Cardiac fibroblast (primary cell): ENCODE measurements around the gene PLEKHA5.
A peak's percentile ranks its signal among the peaks of the same experiment; 100 is the strongest.

ENCODE experiments used
- DNase-seq, 2 donors: peaks; one replicate each; pipeline versions ENCODE4 v3.0.0 to v3.0.0-alpha.2; 2010; ENCODE audit warnings: low read depth in 2 of 2
- H3K4me3 ChIP-seq, 2 donors: replicated peaks in 1 of 2; 1 replicate in 1 of 2; 2 replicates in 1 of 2; pipeline ENCODE4 v1.5.1; 2011; ENCODE audit warnings: low read depth in 2 of 2, low read length in 2 of 2, mild to moderate bottlenecking in 2 of 2, moderate library complexity in 1 of 2
- CTCF ChIP-seq: IDR thresholded peaks from one replicate; pipeline ENCODE4 v1.5.1; 2011; ENCODE audit warnings: low read depth, mild to moderate bottlenecking, low read length, inconsistent platforms

Gene PLEKHA5

GRCh38 chr12:19185262-19185929 lies 55.9 kb downstream of the PLEKHA5 start:
- H3K4me3 ChIP-seq, result no peak overlapping the region
- no peak for TF ChIP-seq CTCF
- no peak for DNase-seq

- no peak overlapping the region for H3K4me3 ChIP-seq
- peak; percentile 48 for TF ChIP-seq CTCF
- DNase-seq, result peak; percentile 75 to 82
Measured at GRCh38 chr12:19186722-19187661, 57.5 kb downstream of the PLEKHA5 start.

- TF ChIP-seq CTCF, result no peak
- no peak for DNase-seq
- H3K4me3 ChIP-seq, result no peak overlapping the region
Measured at GRCh38 chr12:19189522-19189921, 60.0 kb downstream of the PLEKHA5 start.

- DNase-seq, result peak; percentile 75 to 79
- H3K4me3 ChIP-seq, result no peak overlapping the region
- no peak for TF ChIP-seq CTCF
Measured at GRCh38 chr12:19190292-19191031, 60.9 kb downstream of the PLEKHA5 start.

- DNase-seq, result no peak
- H3K4me3 ChIP-seq, result no peak overlapping the region
- TF ChIP-seq CTCF, result no peak
Measured at GRCh38 chr12:19191089-19191488, 61.6 kb downstream of the PLEKHA5 start.

GRCh38 chr12:19191563-19191962 lies 62.0 kb downstream of the PLEKHA5 start:
- H3K4me3 ChIP-seq, result no peak overlapping the region
- TF ChIP-seq CTCF, result no peak
- DNase-seq, result no peak
